ENCODE results near the gene SSTR4. TPM values are rescaled to one million over a fixed set of nuclear protein-coding genes. Genes with fewer than 3 reads are reported as not detected.

SSTR4 gene
- total RNA-seq, 1 experiment from 2014 or later, result not detected

DNA sequence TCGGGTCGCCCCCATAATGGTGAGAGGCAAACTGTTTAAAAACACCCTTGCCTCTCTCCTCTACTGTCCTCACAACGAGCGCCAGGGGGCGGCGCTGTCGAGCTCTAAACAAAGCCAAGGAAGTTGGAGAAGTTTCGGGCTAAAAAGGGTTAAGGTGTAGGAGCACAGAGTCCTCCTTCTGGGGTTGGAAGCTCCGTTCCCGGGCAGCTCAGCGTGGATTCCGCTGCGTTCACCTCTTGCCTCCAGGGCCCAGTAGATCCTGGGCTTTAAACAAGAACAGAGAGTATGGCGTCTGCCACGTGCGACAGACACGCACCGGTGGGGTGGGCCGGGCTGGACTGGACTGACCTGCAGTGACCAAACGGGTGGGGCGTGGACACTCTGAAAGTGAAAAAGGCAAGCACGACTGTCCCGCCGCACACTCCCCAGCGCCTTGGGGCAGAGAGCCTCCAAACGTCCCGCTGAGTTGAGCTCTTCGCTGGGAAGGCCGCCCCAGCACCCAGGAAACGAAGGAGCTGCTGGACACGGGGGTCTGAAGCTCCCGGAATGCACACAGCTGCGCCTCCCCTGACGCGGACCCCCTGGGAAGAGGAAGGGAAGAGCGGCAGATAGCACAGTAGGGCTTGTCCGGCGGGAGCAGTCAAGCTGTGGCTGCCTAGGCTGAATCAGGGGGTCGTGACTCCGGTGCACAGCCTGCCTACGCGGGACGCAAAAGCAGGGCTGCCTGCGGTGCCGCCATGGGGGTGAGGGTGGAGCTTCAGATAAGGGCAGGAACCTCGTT, 15.9 kb downstream of the SSTR4 start:
- no peaks in the 10 kb centered on the region for H3K9me3 Mint-ChIP-seq (ENCODE audit: unreplicated experiment)
- TF ChIP-seq, protein P1, sequence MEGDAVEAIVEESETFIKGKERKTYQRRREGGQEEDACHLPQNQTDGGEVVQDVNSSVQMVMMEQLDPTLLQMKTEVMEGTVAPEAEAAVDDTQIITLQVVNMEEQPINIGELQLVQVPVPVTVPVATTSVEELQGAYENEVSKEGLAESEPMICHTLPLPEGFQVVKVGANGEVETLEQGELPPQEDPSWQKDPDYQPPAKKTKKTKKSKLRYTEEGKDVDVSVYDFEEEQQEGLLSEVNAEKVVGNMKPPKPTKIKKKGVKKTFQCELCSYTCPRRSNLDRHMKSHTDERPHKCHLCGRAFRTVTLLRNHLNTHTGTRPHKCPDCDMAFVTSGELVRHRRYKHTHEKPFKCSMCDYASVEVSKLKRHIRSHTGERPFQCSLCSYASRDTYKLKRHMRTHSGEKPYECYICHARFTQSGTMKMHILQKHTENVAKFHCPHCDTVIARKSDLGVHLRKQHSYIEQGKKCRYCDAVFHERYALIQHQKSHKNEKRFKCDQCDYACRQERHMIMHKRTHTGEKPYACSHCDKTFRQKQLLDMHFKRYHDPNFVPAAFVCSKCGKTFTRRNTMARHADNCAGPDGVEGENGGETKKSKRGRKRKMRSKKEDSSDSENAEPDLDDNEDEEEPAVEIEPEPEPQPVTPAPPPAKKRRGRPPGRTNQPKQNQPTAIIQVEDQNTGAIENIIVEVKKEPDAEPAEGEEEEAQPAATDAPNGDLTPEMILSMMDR (IDR thresholded peaks at IDR 0.05; ENCODE audit: unreplicated experiment), result peak; percentile 78
- peak; percentile 92 for DNase-seq (ENCODE audit: unreplicated experiment)
- peaks cover 8% of the 10 kb centered on the region for H3K36me3 Mint-ChIP-seq (ENCODE audit: insufficient read depth, unreplicated experiment)
- ChIA-PET CTCF (interaction anchor here (0.5 to 2.3 kb wide), 40 partner anchors 8 to 1931 kb away, joined by 3 to 12 read pairs (median 4); no protein-coding TSS in a partner anchor), POLR2A (interaction anchor here (0.5 to 2.0 kb wide), 11 partner anchors 10 to 301 kb away, joined by 3 to 14 read pairs (median 5); partner anchors contain the start of gene NXT1)
- TSS peak; percentile 52 for BruUV-seq (replicated peaks)
- peak overlapping the region; percentile 92 for H3K27ac Mint-ChIP-seq (ENCODE audit: low read depth, unreplicated experiment)
- peak overlapping the region; percentile 74 for H3K4me3 Mint-ChIP-seq (ENCODE audit: unreplicated experiment)
- intact Hi-C loops (cut with micrococcal nuclease), result loop anchor here (1.0 to 2.0 kb wide), 6 partner anchors 112 to 360 kb away; no protein-coding TSS in a partner anchor
- no peaks in the 10 kb centered on the region for H3K27me3 Mint-ChIP-seq (ENCODE audit: insufficient read depth, unreplicated experiment)
- H3K4me1 Mint-ChIP-seq (ENCODE audit: insufficient read depth, unreplicated experiment), result peaks cover 17% of the 10 kb centered on the region

DNA sequence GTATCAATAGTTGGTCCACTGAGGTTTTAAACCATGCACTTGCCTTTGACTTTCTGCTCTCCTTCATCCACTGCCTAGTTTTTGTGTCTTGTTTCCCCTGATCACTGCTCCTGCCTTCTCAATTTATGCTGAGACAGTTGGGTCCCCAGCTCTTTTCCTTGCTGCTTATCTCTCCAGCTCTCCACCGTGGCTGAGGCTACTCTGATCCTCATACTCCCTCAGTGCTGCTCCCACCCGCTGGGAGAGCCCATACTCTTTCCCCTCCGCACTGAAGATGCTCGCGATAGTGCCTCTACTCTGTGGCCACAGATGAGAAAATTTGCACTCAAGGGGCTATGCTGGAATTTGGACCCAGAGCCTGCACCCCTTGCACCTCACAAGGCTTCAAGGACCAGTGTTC, 17.8 kb downstream of the SSTR4 start:
- ChIA-PET CTCF (interaction anchor here (0.7 to 2.3 kb wide), 8 partner anchors 9 to 182 kb away, joined by 3 to 11 read pairs (median 3); no protein-coding TSS in a partner anchor), POLR2A (no interaction called here)
- H3K27me3 Mint-ChIP-seq (ENCODE audit: insufficient read depth, unreplicated experiment), result no peaks in the 10 kb centered on the region
- TF ChIP-seq, protein P1 (IDR thresholded peaks at IDR 0.05; ENCODE audit: unreplicated experiment), result no peak
- no peak for DNase-seq (ENCODE audit: unreplicated experiment)
- intact Hi-C loops (cut with micrococcal nuclease), result no loop called here
- no peaks in the 10 kb centered on the region for H3K9me3 Mint-ChIP-seq (ENCODE audit: unreplicated experiment)
- H3K27ac Mint-ChIP-seq (ENCODE audit: low read depth, unreplicated experiment), result no peak overlapping the region
- H3K36me3 Mint-ChIP-seq (ENCODE audit: insufficient read depth, unreplicated experiment), result peaks cover 8% of the 10 kb centered on the region
- peaks cover 10% of the 10 kb centered on the region for H3K4me1 Mint-ChIP-seq (ENCODE audit: insufficient read depth, unreplicated experiment)
- no peak overlapping the region for H3K4me3 Mint-ChIP-seq (ENCODE audit: unreplicated experiment)
- BruUV-seq (replicated peaks), result no TSS peak

DNA sequence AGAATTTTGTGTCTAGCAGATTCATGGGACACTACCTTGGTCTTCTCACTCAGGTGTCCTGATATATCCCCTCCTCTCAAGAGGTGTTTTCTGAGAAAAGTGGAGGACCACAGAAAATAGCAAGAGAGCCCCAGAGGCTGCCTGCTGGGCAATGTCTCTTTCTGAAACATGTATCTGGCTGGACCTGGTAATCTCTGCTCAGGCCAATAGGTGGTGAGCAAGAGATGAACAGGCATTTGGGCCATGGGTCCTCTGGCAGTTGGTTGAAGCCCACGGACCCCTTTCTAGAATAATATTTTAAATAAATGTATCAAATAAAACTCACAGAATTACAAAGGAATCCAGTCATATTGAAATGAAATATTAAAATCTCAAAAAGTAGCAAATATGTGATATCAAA, 23.1 kb downstream of the SSTR4 start:
- no TSS peak for BruUV-seq (replicated peaks)
- H3K4me3 Mint-ChIP-seq (ENCODE audit: unreplicated experiment), result no peak overlapping the region
- TF ChIP-seq, protein P1 (IDR thresholded peaks at IDR 0.05; ENCODE audit: unreplicated experiment), result peak; percentile 7
- no peaks in the 10 kb centered on the region for H3K27me3 Mint-ChIP-seq (ENCODE audit: insufficient read depth, unreplicated experiment)
- no peaks in the 10 kb centered on the region for H3K36me3 Mint-ChIP-seq (ENCODE audit: insufficient read depth, unreplicated experiment)
- H3K9me3 Mint-ChIP-seq (ENCODE audit: unreplicated experiment), result no peaks in the 10 kb centered on the region
- intact Hi-C loops (cut with micrococcal nuclease), result no loop called here
- no peak for DNase-seq (ENCODE audit: unreplicated experiment)
- H3K27ac Mint-ChIP-seq (ENCODE audit: low read depth, unreplicated experiment), result no peak overlapping the region
- POLR2A ChIA-PET, result interaction anchor here (1.0 kb wide), 1 partner anchor 98 kb away, joined by 3 read pairs; no protein-coding TSS in a partner anchor
- CTCF ChIA-PET, result interaction anchor here (0.6 to 1.4 kb wide), 8 partner anchors 20 to 367 kb away, joined by 3 to 5 read pairs (median 3); no protein-coding TSS in a partner anchor
- no peaks in the 10 kb centered on the region for H3K4me1 Mint-ChIP-seq (ENCODE audit: insufficient read depth, unreplicated experiment)

DNA sequence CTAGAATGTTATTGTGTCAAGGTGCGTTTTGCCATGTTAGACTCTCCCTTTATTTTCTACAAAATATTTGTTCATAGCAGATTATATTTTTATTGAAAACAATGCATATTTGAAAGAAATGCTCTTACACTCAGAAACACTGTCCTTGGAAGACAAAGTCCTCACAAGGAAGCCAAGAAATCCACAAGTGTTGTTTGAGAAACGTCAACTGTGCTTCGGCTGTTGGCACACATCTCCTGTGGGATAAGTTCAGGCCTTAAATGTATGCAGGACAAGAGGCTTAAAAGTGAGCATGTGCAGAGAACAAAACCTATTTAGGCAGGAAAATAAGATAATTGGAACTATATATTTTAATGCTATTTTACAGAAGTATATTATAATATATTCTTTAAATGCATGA, 23.9 kb downstream of the SSTR4 start:
- H3K9me3 Mint-ChIP-seq (ENCODE audit: unreplicated experiment), result no peaks in the 10 kb centered on the region
- intact Hi-C loops (cut with micrococcal nuclease), result no loop called here
- BruUV-seq (replicated peaks), result no TSS peak
- H3K27ac Mint-ChIP-seq (ENCODE audit: low read depth, unreplicated experiment), result no peak overlapping the region
- no peaks in the 10 kb centered on the region for H3K4me1 Mint-ChIP-seq (ENCODE audit: insufficient read depth, unreplicated experiment)
- TF ChIP-seq, protein P1 (IDR thresholded peaks at IDR 0.05; ENCODE audit: unreplicated experiment), result no peak
- no peaks in the 10 kb centered on the region for H3K36me3 Mint-ChIP-seq (ENCODE audit: insufficient read depth, unreplicated experiment)
- no peak overlapping the region for H3K4me3 Mint-ChIP-seq (ENCODE audit: unreplicated experiment)
- CTCF ChIA-PET, result interaction anchor here (0.5 to 2.6 kb wide), 5 partner anchors 8 to 334 kb away, joined by 3 to 11 read pairs (median 4); no protein-coding TSS in a partner anchor
- DNase-seq (ENCODE audit: unreplicated experiment), result no peak
- H3K27me3 Mint-ChIP-seq (ENCODE audit: insufficient read depth, unreplicated experiment), result no peaks in the 10 kb centered on the region
- POLR2A ChIA-PET, result no interaction called here
